OCI-LY1 (cell line): ENCODE results near the gene LRRC4.

Experiments used
- EZH2 ChIP-seq: fragments of 200-600 bp; sonication (generic), shearing (Covaris generic); IDR thresholded peaks from 2 replicates; pipeline ENCODE4 v1.8.0; 2017; ENCODE audit warnings: borderline replicate concordance, mixed run types, mild to moderate bottlenecking, antibody characterized with exemption, low read length, moderate library complexity, mixed read lengths
- TF ChIP-seq, protein P1 (sequence below): fragments of 200-600 bp; sonication (generic), shearing (Covaris generic); IDR thresholded peaks from 2 replicates; pipeline ENCODE4 v1.5.1; 2017; ENCODE audit warnings: mild to moderate bottlenecking, antibody characterized with exemption, low read length, moderate library complexity, mixed read lengths

DNA sequence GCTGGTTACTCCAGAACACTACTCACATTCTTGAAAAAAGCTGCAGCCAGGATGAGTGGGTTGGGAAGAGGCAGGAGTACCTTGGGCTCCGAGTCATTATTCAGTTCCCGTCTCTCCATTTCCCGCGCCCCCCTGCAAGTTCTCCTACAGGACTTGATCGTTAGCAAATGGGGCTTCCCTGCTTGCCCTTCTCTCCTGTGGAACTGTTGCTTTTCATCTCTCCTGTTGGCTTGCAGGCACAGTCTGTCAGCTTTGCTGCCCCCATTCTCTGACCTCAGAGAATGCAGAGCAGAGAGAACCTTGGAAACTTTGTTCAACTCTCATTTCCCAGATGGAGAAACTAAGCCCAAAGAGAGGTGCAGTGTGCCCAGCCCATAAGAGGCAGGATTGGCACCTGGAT is 35.6 kb upstream of the LRRC4 start:
- TF ChIP-seq, protein P1, sequence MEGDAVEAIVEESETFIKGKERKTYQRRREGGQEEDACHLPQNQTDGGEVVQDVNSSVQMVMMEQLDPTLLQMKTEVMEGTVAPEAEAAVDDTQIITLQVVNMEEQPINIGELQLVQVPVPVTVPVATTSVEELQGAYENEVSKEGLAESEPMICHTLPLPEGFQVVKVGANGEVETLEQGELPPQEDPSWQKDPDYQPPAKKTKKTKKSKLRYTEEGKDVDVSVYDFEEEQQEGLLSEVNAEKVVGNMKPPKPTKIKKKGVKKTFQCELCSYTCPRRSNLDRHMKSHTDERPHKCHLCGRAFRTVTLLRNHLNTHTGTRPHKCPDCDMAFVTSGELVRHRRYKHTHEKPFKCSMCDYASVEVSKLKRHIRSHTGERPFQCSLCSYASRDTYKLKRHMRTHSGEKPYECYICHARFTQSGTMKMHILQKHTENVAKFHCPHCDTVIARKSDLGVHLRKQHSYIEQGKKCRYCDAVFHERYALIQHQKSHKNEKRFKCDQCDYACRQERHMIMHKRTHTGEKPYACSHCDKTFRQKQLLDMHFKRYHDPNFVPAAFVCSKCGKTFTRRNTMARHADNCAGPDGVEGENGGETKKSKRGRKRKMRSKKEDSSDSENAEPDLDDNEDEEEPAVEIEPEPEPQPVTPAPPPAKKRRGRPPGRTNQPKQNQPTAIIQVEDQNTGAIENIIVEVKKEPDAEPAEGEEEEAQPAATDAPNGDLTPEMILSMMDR = no peak
- no peak for TF ChIP-seq EZH2
